Gastrocnemius medialis (tissue), 4 donors: ENCODE data around the gene ROBO2. TPM values are rescaled to one million over a fixed set of nuclear protein-coding genes. Genes with fewer than 3 reads are reported as not detected.

ENCODE experiments used
- ATAC-seq, 2 donors: fragments of 150-250 bp; one replicate each; pipeline ENCODE4 v1.9.1; 2016
- DNase-seq, 2 donors: peaks; one replicate each; pipeline ENCODE4 v3.0.0-alpha.2; 2019
- H3K27ac ChIP-seq, 4 donors: fragments of 200-600 bp; sonication (generic); 1 replicate in 1 of 4; 2 replicates in 3 of 4; pipeline ENCODE4 v1.5.1; 2016 to 2018; ENCODE audit warnings: mild to moderate bottlenecking in 2 of 4, moderate library complexity in 1 of 4
- H3K27me3 ChIP-seq, 3 donors: fragments of 200-600 bp; sonication (generic) in 2 of 3; 1 replicate in 1 of 3; 2 replicates in 2 of 3; pipeline versions ENCODE4 v1.5.1 to v1.6.0; 2016 to 2019; ENCODE audit warnings: mild to moderate bottlenecking in 1 of 3, moderate library complexity in 1 of 3
- H3K36me3 ChIP-seq, 2 donors: fragments of 200-600 bp; sonication (generic) in 1 of 2; one replicate each; pipeline ENCODE4 v1.5.1; 2017 to 2018
- H3K4me1 ChIP-seq, 2 donors: fragments of 200-600 bp; sonication (generic) in 1 of 2; one replicate each; pipeline ENCODE4 v1.5.1; 2016 to 2017; ENCODE audit warnings: mild to moderate bottlenecking in 2 of 2
- H3K4me3 ChIP-seq, 4 donors: fragments of 200-600 bp; sonication (generic) in 3 of 4; 1 replicate in 1 of 4; 2 replicates in 3 of 4; pipeline ENCODE4 v1.5.1; 2016 to 2019; ENCODE audit warnings: mild to moderate bottlenecking in 2 of 4
- H3K9me3 ChIP-seq, 3 donors: fragments of 200-600 bp; sonication (generic) in 2 of 3; 1 replicate in 1 of 3; 2 replicates in 2 of 3; pipeline ENCODE4 v1.5.1; 2016 to 2019
- POLR2A ChIP-seq, 2 donors: fragments of 450-650 bp; IDR thresholded peaks; one replicate each; pipeline ENCODE4 v1.6.1; 2017; ENCODE audit warnings: antibody characterized with exemption in 2 of 2, mild to moderate bottlenecking in 2 of 2, moderate library complexity in 2 of 2
- in situ Hi-C, 4 donors: fragments of 200-750 bp; cut with MboI; loops; one replicate each; pipeline versions ENCODE4 v1.15.0 to v1.8.0; 2017; ENCODE audit warnings: low sequenced_read_pairs in 4 of 4
- intact Hi-C: fragments of 100-400 bp; cut with DNase I; formaldehyde crosslinking; loops from one replicate; pipeline ENCODE4 v1.15.1; 2023; ENCODE audit warnings: low total_unique reads
- total RNA-seq, 4 donors: library from RNA; depleted of rRNA; stranded (reverse); fragments of >200 nt; gene quantifications; one replicate each; pipeline versions ENCODE4 v1.1.0 to v1.2.3, GENCODE V29; 2016
- TF ChIP-seq, protein P1 (sequence below), 5 experiments: fragments of 450-650 bp in 3 of 5; fragments of 200-600 bp in 2 of 5; sonication (generic) in 2 of 5; IDR thresholded peaks in 4 of 5; conservative IDR thresholded peaks in 1 of 5; 1 replicate in 4 of 5; 2 replicates in 1 of 5; pipeline ENCODE4 v1.5.1; 2016 to 2019; ENCODE audit warnings: antibody characterized with exemption in 5 of 5, mild to moderate bottlenecking in 3 of 5, moderate library complexity in 3 of 5

ROBO2 gene
- total RNA-seq, 4 donors from 2014 or later, result 0.07 TPM; not detected in 3

DNA sequence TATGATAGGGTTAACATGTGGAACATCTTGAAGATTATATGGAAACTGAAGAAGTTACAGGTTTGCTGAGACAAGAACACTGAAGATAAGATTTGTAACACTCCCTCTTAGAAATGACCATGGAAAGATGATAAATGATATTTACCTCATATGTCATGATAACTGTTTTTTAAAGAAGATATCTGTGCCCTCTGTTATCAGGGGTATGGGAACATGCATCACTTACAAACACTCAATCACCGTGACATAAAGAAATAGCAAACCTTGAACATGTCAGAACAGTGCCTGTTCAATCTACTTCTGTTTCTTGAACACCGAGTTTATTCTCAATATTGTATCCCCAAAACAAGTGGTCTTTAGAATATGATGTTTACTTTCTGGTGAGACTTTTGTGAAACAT is 149.4 kb downstream of the ROBO2 start:
- in situ Hi-C loops, result no loop called here

DNA sequence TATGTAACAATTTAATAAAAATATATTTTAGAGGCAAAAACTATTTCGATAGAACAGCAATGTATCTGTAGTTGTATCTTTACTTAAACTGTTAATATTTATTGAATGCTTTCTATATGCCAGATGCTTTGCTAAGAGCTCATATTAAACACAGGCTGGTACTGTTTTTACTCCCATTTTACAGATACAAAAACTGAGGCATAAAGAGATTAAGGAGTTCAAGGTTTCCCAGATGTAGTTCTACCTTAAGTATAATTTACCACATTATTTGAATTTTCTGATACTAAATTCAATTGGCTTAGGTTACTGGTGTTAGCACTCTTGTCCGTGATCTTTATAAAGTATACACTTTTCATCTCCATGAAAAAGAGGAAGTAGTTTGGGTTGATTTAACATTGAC is 149.8 kb downstream of the ROBO2 start:
- ATAC-seq (no peak), DNase-seq (no peak)
- intact Hi-C loops, result no loop called here
- in situ Hi-C loops, result no loop called here
- H3K27me3 ChIP-seq, result no peaks in the 10 kb centered on the region
- no peaks in the 10 kb centered on the region for H3K36me3 ChIP-seq
- no peaks in the 10 kb centered on the region for H3K9me3 ChIP-seq
- H3K27ac ChIP-seq, result no peak overlapping the region
- H3K4me1 ChIP-seq, result no peaks in the 10 kb centered on the region
- TF ChIP-seq POLR2A (IDR thresholded peaks at IDR 0.05), result no peak
- TF ChIP-seq, protein P1, sequence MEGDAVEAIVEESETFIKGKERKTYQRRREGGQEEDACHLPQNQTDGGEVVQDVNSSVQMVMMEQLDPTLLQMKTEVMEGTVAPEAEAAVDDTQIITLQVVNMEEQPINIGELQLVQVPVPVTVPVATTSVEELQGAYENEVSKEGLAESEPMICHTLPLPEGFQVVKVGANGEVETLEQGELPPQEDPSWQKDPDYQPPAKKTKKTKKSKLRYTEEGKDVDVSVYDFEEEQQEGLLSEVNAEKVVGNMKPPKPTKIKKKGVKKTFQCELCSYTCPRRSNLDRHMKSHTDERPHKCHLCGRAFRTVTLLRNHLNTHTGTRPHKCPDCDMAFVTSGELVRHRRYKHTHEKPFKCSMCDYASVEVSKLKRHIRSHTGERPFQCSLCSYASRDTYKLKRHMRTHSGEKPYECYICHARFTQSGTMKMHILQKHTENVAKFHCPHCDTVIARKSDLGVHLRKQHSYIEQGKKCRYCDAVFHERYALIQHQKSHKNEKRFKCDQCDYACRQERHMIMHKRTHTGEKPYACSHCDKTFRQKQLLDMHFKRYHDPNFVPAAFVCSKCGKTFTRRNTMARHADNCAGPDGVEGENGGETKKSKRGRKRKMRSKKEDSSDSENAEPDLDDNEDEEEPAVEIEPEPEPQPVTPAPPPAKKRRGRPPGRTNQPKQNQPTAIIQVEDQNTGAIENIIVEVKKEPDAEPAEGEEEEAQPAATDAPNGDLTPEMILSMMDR (IDR thresholded peaks at IDR 0.05 in 4 of 5, conservative IDR thresholded peaks at IDR 0.05 in 1 of 5), result no peak
- H3K4me3 ChIP-seq, result no peak overlapping the region

More for the DNA sequence above, 149.4 kb downstream of the ROBO2 start:
- DNase-seq, result no peak
- H3K9me3 ChIP-seq, result no peaks in the 10 kb centered on the region
- no peaks in the 10 kb centered on the region for H3K36me3 ChIP-seq
- H3K4me3 ChIP-seq, result no peak overlapping the region
- no peak overlapping the region for H3K27ac ChIP-seq
- no peaks in the 10 kb centered on the region for H3K4me1 ChIP-seq
- TF ChIP-seq, protein P1 (IDR thresholded peaks at IDR 0.05 in 4 of 5, conservative IDR thresholded peaks at IDR 0.05 in 1 of 5), result no peak
- no peak for TF ChIP-seq POLR2A (IDR thresholded peaks at IDR 0.05)
- no peaks in the 10 kb centered on the region for H3K27me3 ChIP-seq
- no peak for ATAC-seq
- intact Hi-C loops, result no loop called here

DNA sequence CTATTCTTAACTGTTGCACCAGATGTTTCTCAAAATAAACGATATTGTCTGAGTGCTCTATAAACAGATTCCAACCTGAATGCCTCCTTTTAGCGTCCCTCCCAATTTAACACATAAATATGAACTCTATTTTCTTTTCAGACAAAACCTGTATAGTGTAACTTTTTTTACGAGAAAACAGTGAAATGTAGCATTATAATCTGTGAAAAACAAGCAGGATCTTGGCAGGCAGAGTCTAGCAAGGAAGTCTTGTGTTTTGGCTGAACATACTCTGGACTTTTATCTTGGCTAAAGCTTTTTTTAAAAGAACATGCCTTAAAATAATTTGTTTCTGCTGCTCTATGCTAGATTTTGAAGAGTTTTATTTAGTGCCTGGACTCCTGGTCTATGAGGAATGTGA is 150.5 kb downstream of the ROBO2 start:
- TF ChIP-seq POLR2A (IDR thresholded peaks at IDR 0.05), result no peak
- TF ChIP-seq, protein P1 (IDR thresholded peaks at IDR 0.05 in 4 of 5, conservative IDR thresholded peaks at IDR 0.05 in 1 of 5), result no peak
- H3K9me3 ChIP-seq, result no peaks in the 10 kb centered on the region
- H3K27ac ChIP-seq, result no peak overlapping the region
- H3K36me3 ChIP-seq, result no peaks in the 10 kb centered on the region
- H3K4me3 ChIP-seq, result no peak overlapping the region
- in situ Hi-C loops, result no loop called here
- intact Hi-C loops, result no loop called here
- H3K27me3 ChIP-seq, result no peaks in the 10 kb centered on the region
- H3K4me1 ChIP-seq, result no peaks in the 10 kb centered on the region
- DNase-seq (no peak), ATAC-seq (no peak)

DNA sequence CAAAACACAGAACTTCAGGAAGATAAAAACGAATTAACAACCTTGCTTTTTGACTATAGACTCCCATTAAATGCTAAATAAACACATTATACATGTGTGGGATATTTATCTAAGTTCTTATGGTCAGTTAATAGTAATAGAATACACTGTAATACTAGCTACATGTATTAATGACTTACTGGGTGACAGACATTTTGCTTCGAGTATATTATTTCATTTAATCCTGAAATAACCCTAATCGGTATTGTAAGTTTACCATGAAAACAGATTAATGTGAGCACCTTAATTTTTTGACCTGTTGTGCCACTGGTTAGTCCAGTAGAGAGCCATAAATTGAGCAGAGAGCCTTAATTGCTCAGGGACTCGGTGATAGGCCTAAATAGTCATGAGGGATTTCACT is 151.1 kb downstream of the ROBO2 start:
- ATAC-seq, result no peak
- Histone ChIP-seq H3K4me3 (no peak overlapping the region), H3K9me3 (no peaks in the 10 kb centered on the region), H3K4me1 (no peaks in the 10 kb centered on the region), H3K36me3 (no peaks in the 10 kb centered on the region), H3K27me3 (no peaks in the 10 kb centered on the region), H3K27ac (no peak overlapping the region)
- intact Hi-C loops, result no loop called here
- TF ChIP-seq, protein P1 (IDR thresholded peaks at IDR 0.05 in 4 of 5, conservative IDR thresholded peaks at IDR 0.05 in 1 of 5), result no peak
- no peak for TF ChIP-seq POLR2A (IDR thresholded peaks at IDR 0.05)
- DNase-seq, result no peak
- in situ Hi-C loops, result no loop called here

DNA sequence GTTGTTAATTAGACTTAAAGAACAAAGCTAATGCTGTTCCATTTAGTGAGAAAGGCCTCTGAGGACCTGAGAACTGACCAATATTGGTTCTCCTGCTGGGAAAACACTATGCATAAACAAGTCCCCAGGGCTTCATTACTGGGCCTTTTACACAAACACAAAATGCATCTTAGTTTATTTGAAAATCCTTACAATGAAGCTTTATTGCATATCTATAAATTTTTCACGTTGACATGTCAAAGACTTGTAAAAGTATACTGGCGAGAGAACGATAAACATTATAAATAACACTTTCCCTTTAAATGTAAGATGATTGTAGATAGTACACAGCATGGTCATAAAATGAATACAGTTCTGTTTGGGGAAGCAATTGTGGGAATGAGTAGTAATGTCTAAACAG is 151.7 kb downstream of the ROBO2 start:
- DNase-seq (no peak), ATAC-seq (no peak)
- H3K27me3 ChIP-seq, result no peaks in the 10 kb centered on the region
- TF ChIP-seq, protein P1 (IDR thresholded peaks at IDR 0.05 in 4 of 5, conservative IDR thresholded peaks at IDR 0.05 in 1 of 5), result no peak
- no peak for TF ChIP-seq POLR2A (IDR thresholded peaks at IDR 0.05)
- no peaks in the 10 kb centered on the region for H3K9me3 ChIP-seq
- no peak overlapping the region for H3K4me3 ChIP-seq
- H3K27ac ChIP-seq, result no peak overlapping the region
- no peaks in the 10 kb centered on the region for H3K4me1 ChIP-seq
- intact Hi-C loops (no loop called here), in situ Hi-C loops (no loop called here)
- no peaks in the 10 kb centered on the region for H3K36me3 ChIP-seq
